WTC11 (cell line): ENCODE measurements around the gene PTPRG. TPM values are rescaled to one million over a fixed set of nuclear protein-coding genes. Genes with fewer than 3 reads are reported as not detected.

Experiments
- ATAC-seq: fragments of 200-7000 bp; cut with Tn5 transposase; 2 replicates; pipeline ENCODE4 v1.10.0; 2021; ENCODE audit warnings: mild to moderate bottlenecking, moderate library complexity
- CTCF ChIA-PET: fragments of 300-600 bp; sonication (Branson Sonifier 250); formaldehyde crosslinking; loops from one replicate; lab custom pipeline; 2021; ENCODE audit warnings: antibody characterized with exemption; lab: Charles Lee
- POLR2A ChIA-PET: fragments of 350-600 bp; sonication (Branson Sonifier 250); formaldehyde crosslinking; loops from one replicate; lab custom pipeline; 2021; ENCODE audit warnings: antibody characterized with exemption; lab: Charles Lee
- DNase-seq: peaks from one replicate; pipeline ENCODE4 v3.0.0; 2021; ENCODE audit warnings: low spot score
- H3K27ac Mint-ChIP-seq: 2 replicates; pipeline ENCODE4 v1.8.0; 2021; ENCODE audit warnings: mixed read lengths
- H3K27me3 Mint-ChIP-seq: 2 replicates; pipeline ENCODE4 v1.8.0; 2021; ENCODE audit warnings: low read depth, mild to moderate bottlenecking, moderate library complexity, mixed read lengths
- H3K36me3 Mint-ChIP-seq: 2 replicates; pipeline ENCODE4 v1.8.0; 2021; ENCODE audit warnings: mixed read lengths
- H3K4me1 Mint-ChIP-seq: 2 replicates; pipeline ENCODE4 v1.8.0; 2022; ENCODE audit warnings: mixed read lengths
- H3K4me3 Mint-ChIP-seq: 2 replicates; pipeline ENCODE4 v1.8.0; 2021; ENCODE audit warnings: mild to moderate bottlenecking, moderate library complexity, mixed read lengths
- H3K9me3 Mint-ChIP-seq: 2 replicates; pipeline ENCODE4 v1.8.0; 2021; ENCODE audit warnings: mixed read lengths
- CBFB ChIP-seq: sonication (generic); formaldehyde crosslinking; IDR thresholded peaks from 2 replicates; pipeline ENCODE4 v1.8.1; 2022; ENCODE audit warnings: mild to moderate bottlenecking, low read depth, missing genetic modification reagents
- E2F1 ChIP-seq: sonication (generic); formaldehyde crosslinking; IDR thresholded peaks from 2 replicates; pipeline ENCODE4 v1.8.0; 2022; ENCODE audit warnings: mild to moderate bottlenecking, missing genetic modification reagents
- FOXP4 ChIP-seq: sonication (generic); formaldehyde crosslinking; IDR thresholded peaks from 2 replicates; pipeline ENCODE4 v1.8.0; 2022; ENCODE audit warnings: mild to moderate bottlenecking, missing genetic modification reagents
- IRF2 ChIP-seq: sonication (generic); formaldehyde crosslinking; IDR thresholded peaks from 2 replicates; pipeline ENCODE4 v1.8.0; 2022; ENCODE audit warnings: low read depth, missing genetic modification reagents, borderline replicate concordance
- MLX ChIP-seq: sonication (generic); formaldehyde crosslinking; IDR thresholded peaks from 2 replicates; pipeline ENCODE4 v1.8.1; 2023; ENCODE audit warnings: mild to moderate bottlenecking, missing genetic modification reagents, moderate library complexity
- NFE2L1 ChIP-seq: sonication (generic); formaldehyde crosslinking; IDR thresholded peaks from 2 replicates; pipeline ENCODE4 v1.8.1; 2023; ENCODE audit warnings: missing genetic modification reagents
- NR3C1 ChIP-seq: sonication (generic); formaldehyde crosslinking; conservative IDR thresholded peaks from 2 replicates; pipeline ENCODE4 v1.8.1; 2023; ENCODE audit warnings: low read depth, mild to moderate bottlenecking, missing genetic modification reagents
- PRRX2 ChIP-seq: fragments of 250-450 bp; sonication (Bioruptor Pico); IDR thresholded peaks from 2 replicates; pipeline ENCODE4 v1.8.0; 2021; ENCODE audit warnings: mild to moderate bottlenecking
- RELA ChIP-seq: sonication (generic); formaldehyde crosslinking; IDR thresholded peaks from 2 replicates; pipeline ENCODE4 v1.8.1; 2022; ENCODE audit warnings: missing genetic modification reagents, mild to moderate bottlenecking, borderline replicate concordance
- SMAD3 ChIP-seq: sonication (generic); formaldehyde crosslinking; IDR thresholded peaks from 2 replicates; pipeline ENCODE4 v1.8.0; 2022; ENCODE audit warnings: missing genetic modification reagents, mild to moderate bottlenecking, borderline replicate concordance
- TEAD4 ChIP-seq: sonication (generic); formaldehyde crosslinking; IDR thresholded peaks from 2 replicates; pipeline ENCODE4 v1.8.0; 2022; ENCODE audit warnings: mild to moderate bottlenecking, missing genetic modification reagents
- USF1 ChIP-seq: sonication (generic); formaldehyde crosslinking; IDR thresholded peaks from 2 replicates; pipeline ENCODE4 v1.8.0; 2022; ENCODE audit warnings: mild to moderate bottlenecking, missing genetic modification reagents
- ZNF232 ChIP-seq: sonication (generic); formaldehyde crosslinking; IDR thresholded peaks from 2 replicates; pipeline ENCODE4 v1.8.0; 2022; ENCODE audit warnings: mild to moderate bottlenecking, missing genetic modification reagents
- ZNF281 ChIP-seq: sonication (generic); formaldehyde crosslinking; IDR thresholded peaks from 2 replicates; pipeline ENCODE4 v1.8.0; 2023; ENCODE audit warnings: mild to moderate bottlenecking, missing genetic modification reagents
- ZNF416 ChIP-seq: fragments of 250-450 bp; sonication (Bioruptor Pico); IDR thresholded peaks from 2 replicates; pipeline ENCODE4 v1.9.0; 2021; ENCODE audit warnings: mild to moderate bottlenecking, inconsistent platforms
- ZNF423 ChIP-seq: fragments of 250-450 bp; sonication (Bioruptor Pico); IDR thresholded peaks from 2 replicates; pipeline ENCODE4 v2.1.2; 2022; ENCODE audit warnings: mild to moderate bottlenecking, moderate library complexity
- ZNF425 ChIP-seq: fragments of 250-450 bp; sonication (Bioruptor Pico); conservative IDR thresholded peaks from 2 replicates; pipeline ENCODE4 v1.9.0; 2021; ENCODE audit warnings: mild to moderate bottlenecking
- total RNA-seq: library from RNA; stranded (reverse); gene quantifications from 3 replicates; pipeline ENCODE4 v1.2.3, GENCODE V29; 2021

Gene PTPRG
- total RNA-seq, 1 experiment from 2014 or later, result 106 TPM

- no peak for TF ChIP-seq ZNF416 (CRISPR knock-in tag)
- no peak for TF ChIP-seq FOXP4 (CRISPR knock-in tag)
- no peak for TF ChIP-seq NR3C1 (CRISPR knock-in tag)
- no peak for TF ChIP-seq ZNF232 (CRISPR knock-in tag)
- TF ChIP-seq ZNF281 (CRISPR knock-in tag), result no peak
- no peak for TF ChIP-seq SMAD3 (CRISPR knock-in tag)
- no peak for TF ChIP-seq NFE2L1 (CRISPR knock-in tag)
- TF ChIP-seq USF1 (CRISPR knock-in tag), result no peak
- TF ChIP-seq RELA (CRISPR knock-in tag), result no peak
Observed at GRCh38 chr3:61978460-61979419, 417.4 kb downstream of the PTPRG start (continued).

- no peak for TF ChIP-seq PRRX2 (CRISPR knock-in tag)
- TF ChIP-seq MLX, result no peak
- TF ChIP-seq E2F1 (CRISPR knock-in tag), result no peak
- no peak for TF ChIP-seq TEAD4 (CRISPR knock-in tag)
- TF ChIP-seq CBFB, result no peak
- TF ChIP-seq NR3C1 (CRISPR knock-in tag), result no peak
- TF ChIP-seq, all 79 proteins: peak for 0
- Mint-ChIP-seq H3K4me3 (no peak overlapping the region), H3K9me3 (no peaks in the 10 kb centered on the region), H3K27ac (peak overlapping the region; percentile 81), H3K36me3 (no peaks in the 10 kb centered on the region), H3K27me3 (no peaks in the 10 kb centered on the region), H3K4me1 (peaks cover 52% of the 10 kb centered on the region)
- ChIA-PET CTCF (interaction anchor here (1.4 kb wide), 1 partner anchor 43 kb away, joined by 4 read pairs; no protein-coding TSS in a partner anchor), POLR2A (interaction anchor here (0.6 kb wide), 1 partner anchor 100 kb away, joined by 4 read pairs; no protein-coding TSS in a partner anchor)
- ATAC-seq (0 out of 2 replicates have a peak, but pooled peaks have one; percentile 32), DNase-seq (no peak)
Observed at GRCh38 chr3:61979638-61980037, 418.3 kb downstream of the PTPRG start.

- no peak for ATAC-seq
- CTCF ChIA-PET, result interaction anchor here (1.4 kb wide), 1 partner anchor 44 kb away, joined by 4 read pairs; no protein-coding TSS in a partner anchor
- POLR2A ChIA-PET, result no interaction called here
- TF ChIP-seq ZNF423 (CRISPR knock-in tag) (no peak), ZNF425 (CRISPR knock-in tag) (no peak), IRF2 (CRISPR knock-in tag) (no peak), FOXP4 (CRISPR knock-in tag) (no peak)
Observed at GRCh38 chr3:61980041-61980440, 418.7 kb downstream of the PTPRG start.

More at GRCh38 chr3:61980041-61980440, 418.7 kb downstream of the PTPRG start:
- Mint-ChIP-seq H3K4me3 (no peak overlapping the region), H3K36me3 (no peaks in the 10 kb centered on the region), H3K9me3 (no peaks in the 10 kb centered on the region), H3K4me1 (peaks cover 55% of the 10 kb centered on the region), H3K27me3 (no peaks in the 10 kb centered on the region), H3K27ac (peak overlapping the region; percentile 81)
- no peak for DNase-seq
